Tibial artery (tissue), 4 donors: Measurements from ENCODE around the gene STH.

ENCODE experiments used
- DNase-seq, 2 donors: peaks; one replicate each; pipeline ENCODE4 v3.0.0-alpha.2; 2019
- H3K27ac ChIP-seq, 2 donors: fragments of 200-600 bp; sonication (generic) in 1 of 2; 1 replicate in 1 of 2; 2 replicates in 1 of 2; pipeline ENCODE4 v1.5.1; 2018 to 2019; ENCODE audit warnings: mild to moderate bottlenecking in 1 of 2
- H3K27me3 ChIP-seq, 2 donors: fragments of 200-600 bp; sonication (generic) in 1 of 2; one replicate each; pipeline versions ENCODE4 v1.5.1 to v1.6.0; 2016 to 2019
- H3K36me3 ChIP-seq, 3 donors: fragments of 200-600 bp; sonication (generic) in 2 of 3; one replicate each; pipeline ENCODE4 v1.5.1; 2016 to 2019; ENCODE audit warnings: mild to moderate bottlenecking in 2 of 3
- H3K4me1 ChIP-seq, 4 donors: fragments of 200-600 bp; sonication (generic) in 2 of 4; 1 replicate in 3 of 4; 2 replicates in 1 of 4; pipeline ENCODE4 v1.5.1; 2016 to 2019
- H3K4me3 ChIP-seq, 2 donors: fragments of 200-600 bp; sonication (generic) in 1 of 2; 1 replicate in 1 of 2; 2 replicates in 1 of 2; pipeline ENCODE4 v1.5.1; 2018 to 2019; ENCODE audit warnings: mild to moderate bottlenecking in 2 of 2
- H3K9me3 ChIP-seq, 3 donors: fragments of 200-600 bp; sonication (generic) in 1 of 3; one replicate each; pipeline ENCODE4 v1.5.1; 2016 to 2019
- intact Hi-C: fragments of 100-400 bp; cut with DNase I; formaldehyde crosslinking; loops from one replicate; pipeline ENCODE4 v1.15.0; 2023; ENCODE audit warnings: low total_unique reads
- TF ChIP-seq, protein P1 (sequence below), 2 experiments: fragments of 200-600 bp in 1 of 2; fragments of 450-650 bp in 1 of 2; IDR thresholded peaks; one replicate each; pipeline ENCODE4 v1.5.1; 2017 to 2019; ENCODE audit warnings: antibody characterized with exemption in 2 of 2, mild to moderate bottlenecking in 1 of 2, moderate library complexity in 1 of 2

Gene STH

DNA sequence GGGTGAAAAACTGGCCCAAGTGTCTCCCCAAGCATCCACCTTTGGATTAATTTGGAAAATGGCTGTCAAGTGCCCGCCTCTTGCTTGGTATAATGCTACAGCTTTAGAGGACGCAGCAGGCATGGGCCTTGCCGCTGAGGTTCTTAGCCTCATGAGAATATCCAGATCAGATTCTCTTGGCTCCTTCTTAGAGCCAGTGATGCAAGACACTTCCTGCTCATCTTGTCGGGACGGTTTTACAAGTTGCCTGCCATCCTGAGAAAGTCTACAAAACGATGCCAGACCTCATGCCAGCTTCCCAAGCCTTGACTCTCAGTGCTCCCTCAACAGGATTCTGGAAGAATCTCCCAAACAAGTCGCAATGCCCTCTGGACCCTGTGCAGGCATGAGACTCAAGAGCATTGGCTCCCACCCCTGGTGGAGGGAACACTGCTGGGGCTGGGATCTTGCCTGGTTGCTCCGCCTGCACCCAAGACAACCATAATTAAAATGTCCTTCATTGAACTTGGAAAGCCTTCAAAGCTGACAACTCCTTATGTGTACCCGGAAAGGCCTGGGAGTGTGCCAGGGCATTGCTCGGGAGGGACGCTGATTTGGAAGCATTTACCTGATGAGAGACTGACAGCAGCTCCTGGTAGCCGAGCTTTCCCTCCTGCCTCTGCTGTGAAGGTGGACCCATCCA is 25.8 kb upstream of the STH start:
- no peak for DNase-seq
- TF ChIP-seq, protein P1, sequence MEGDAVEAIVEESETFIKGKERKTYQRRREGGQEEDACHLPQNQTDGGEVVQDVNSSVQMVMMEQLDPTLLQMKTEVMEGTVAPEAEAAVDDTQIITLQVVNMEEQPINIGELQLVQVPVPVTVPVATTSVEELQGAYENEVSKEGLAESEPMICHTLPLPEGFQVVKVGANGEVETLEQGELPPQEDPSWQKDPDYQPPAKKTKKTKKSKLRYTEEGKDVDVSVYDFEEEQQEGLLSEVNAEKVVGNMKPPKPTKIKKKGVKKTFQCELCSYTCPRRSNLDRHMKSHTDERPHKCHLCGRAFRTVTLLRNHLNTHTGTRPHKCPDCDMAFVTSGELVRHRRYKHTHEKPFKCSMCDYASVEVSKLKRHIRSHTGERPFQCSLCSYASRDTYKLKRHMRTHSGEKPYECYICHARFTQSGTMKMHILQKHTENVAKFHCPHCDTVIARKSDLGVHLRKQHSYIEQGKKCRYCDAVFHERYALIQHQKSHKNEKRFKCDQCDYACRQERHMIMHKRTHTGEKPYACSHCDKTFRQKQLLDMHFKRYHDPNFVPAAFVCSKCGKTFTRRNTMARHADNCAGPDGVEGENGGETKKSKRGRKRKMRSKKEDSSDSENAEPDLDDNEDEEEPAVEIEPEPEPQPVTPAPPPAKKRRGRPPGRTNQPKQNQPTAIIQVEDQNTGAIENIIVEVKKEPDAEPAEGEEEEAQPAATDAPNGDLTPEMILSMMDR (IDR thresholded peaks at IDR 0.05): no peak
- Histone ChIP-seq H3K9me3 (no peaks in the 10 kb centered on the region), H3K4me1 (no peaks in the 10 kb centered on the region), H3K4me3 (no peak overlapping the region), H3K27ac (no peak overlapping the region), H3K36me3 (no peaks in the 10 kb centered on the region), H3K27me3 (peaks cover 0 to 7% of the 10 kb centered on the region in 2 donors)
- intact Hi-C loops: no loop called here

DNA sequence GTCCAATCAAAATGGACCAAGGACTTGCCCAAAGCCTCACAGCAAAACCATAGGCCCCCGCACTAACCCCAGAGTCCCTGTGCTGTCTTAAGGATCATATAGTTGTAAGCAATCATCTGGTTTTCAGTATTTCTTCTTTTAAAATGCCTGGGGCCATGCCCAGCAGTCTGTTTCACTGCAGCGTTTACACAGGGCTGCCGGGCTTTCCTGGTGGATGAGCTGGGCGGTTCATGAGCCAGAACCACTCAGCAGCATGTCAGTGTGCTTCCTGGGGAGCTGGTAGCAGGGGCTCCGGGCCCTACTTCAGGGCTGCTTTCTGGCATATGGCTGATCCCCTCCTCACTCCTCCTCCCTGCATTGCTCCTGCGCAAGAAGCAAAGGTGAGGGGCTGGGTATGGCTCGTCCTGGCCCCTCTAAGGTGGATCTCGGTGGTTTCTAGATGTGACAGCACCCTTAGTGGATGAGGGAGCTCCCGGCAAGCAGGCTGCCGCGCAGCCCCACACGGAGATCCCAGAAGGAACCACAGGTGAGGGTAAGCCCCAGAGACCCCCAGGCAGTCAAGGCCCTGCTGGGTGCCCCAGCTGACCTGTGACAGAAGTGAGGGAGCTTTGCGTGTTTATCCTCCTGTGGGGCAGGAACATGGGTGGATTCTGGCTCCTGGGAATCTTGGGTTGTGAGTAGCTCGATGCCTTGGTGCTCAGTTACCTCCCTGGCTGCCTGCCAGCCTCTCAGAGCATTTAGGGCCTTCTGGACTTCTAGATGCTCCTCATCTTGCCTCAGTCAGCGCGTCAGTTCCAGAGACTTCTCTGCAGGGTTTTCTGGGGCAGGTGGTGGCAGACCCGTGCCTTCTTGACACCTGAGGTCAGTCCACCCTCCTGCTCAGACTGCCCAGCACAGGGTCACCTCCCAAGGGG is 24.8 kb upstream of the STH start:
- no peak for DNase-seq
- no peak overlapping the region for H3K27ac ChIP-seq
- H3K36me3 ChIP-seq: no peaks in the 10 kb centered on the region
- H3K9me3 ChIP-seq: no peaks in the 10 kb centered on the region
- no peaks in the 10 kb centered on the region for H3K27me3 ChIP-seq
- no peak overlapping the region for H3K4me3 ChIP-seq
- intact Hi-C loops: no loop called here
- TF ChIP-seq, protein P1 (IDR thresholded peaks at IDR 0.05): no peak
- no peaks in the 10 kb centered on the region for H3K4me1 ChIP-seq

DNA sequence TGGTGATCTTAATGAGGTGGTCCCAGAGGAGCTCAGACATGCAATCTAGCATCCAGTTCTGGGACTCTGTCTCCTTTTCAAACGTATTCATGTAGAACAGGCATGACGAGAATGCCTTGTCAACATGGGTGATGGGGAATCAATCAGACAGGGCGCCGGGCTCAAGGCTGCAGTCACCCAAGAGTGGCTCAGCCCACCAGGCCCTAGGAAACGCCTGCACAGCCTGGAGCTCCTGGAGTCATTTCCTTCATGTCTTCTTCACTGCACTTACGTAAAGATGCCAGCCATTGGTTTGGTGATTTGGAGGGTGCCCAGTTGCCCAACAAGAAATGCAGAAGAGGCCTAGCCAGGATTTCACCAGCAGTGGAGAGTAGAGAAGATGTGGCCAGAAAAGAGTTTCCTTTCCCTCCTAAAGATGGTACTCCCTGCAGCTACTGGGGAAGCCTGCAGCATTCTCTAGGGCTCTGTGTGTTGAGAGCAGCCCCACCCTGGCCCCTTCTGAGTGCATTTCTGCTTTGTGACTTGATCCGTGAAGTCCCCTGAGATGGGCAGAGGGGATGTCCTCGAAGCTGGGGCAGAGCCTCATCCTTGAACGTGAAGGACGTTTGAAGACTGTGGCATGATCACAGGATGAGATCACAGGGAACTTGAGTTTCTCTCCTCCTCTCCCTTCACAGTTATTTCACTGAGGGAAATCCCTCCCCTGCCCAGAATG is 24.0 kb upstream of the STH start:
- Histone ChIP-seq H3K27ac (no peak overlapping the region), H3K27me3 (no peaks in the 10 kb centered on the region), H3K4me3 (no peak overlapping the region), H3K36me3 (no peaks in the 10 kb centered on the region), H3K9me3 (no peaks in the 10 kb centered on the region), H3K4me1 (no peaks in the 10 kb centered on the region)
- intact Hi-C loops: no loop called here
- DNase-seq: no peak
- TF ChIP-seq, protein P1 (IDR thresholded peaks at IDR 0.05): no peak

DNA sequence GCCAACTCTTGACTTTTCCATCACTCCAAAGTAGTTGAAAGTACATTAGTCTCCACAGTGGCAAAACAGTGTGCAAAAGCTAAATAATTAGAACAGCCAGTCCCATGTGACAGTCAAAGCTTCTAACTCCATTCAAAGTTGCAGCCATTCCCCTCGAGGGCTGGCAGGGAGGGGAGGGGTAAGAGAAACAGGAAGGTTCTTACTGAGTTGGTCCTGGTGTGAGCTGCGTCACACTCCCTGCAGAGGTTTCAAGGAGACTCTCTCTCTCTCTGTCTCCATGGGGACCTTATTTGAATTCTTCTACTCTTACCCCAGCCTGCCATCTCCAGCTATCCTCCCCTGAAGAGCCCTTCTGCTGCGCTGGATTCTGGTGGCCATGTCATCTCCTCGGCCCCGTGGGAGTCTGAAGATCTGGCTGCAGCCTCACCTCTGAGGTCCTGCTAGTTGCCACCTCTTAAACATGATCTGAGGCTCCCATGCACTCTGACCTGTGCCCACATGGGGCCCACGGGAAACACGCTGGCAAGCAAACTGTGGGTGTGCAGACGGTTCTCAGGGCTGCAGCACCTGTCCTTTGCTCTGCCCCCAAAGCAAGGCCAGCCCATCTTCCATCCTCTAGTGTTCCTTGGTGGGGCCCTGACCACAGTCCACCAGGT is 23.3 kb upstream of the STH start:
- DNase-seq: no peak
- H3K27me3 ChIP-seq: no peaks in the 10 kb centered on the region
- no peaks in the 10 kb centered on the region for H3K9me3 ChIP-seq
- H3K36me3 ChIP-seq: no peaks in the 10 kb centered on the region
- H3K4me1 ChIP-seq: no peaks in the 10 kb centered on the region
- H3K27ac ChIP-seq: no peak overlapping the region
- TF ChIP-seq, protein P1 (IDR thresholded peaks at IDR 0.05): no peak
- no peak overlapping the region for H3K4me3 ChIP-seq
- intact Hi-C loops: no loop called here

DNA sequence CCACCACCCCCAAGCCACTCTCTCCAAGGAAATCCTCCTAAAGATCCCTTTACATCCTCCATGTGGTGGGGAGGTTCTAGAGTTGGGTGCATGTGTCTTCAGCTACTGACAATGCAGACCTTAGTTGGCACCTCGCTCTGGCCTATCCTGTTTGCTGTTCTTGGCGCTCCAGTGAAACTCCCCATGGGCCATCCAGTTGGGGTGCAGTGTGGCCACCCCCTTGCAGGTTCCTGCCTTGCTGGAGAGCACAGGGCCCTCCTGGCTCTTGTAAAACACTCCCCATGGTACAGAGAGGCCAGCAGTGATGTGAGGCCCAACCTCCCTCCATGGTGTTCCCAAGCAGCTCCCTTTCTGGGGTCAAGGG is 22.7 kb upstream of the STH start:
- Histone ChIP-seq H3K36me3 (no peaks in the 10 kb centered on the region), H3K9me3 (no peaks in the 10 kb centered on the region), H3K4me3 (no peak overlapping the region), H3K27me3 (no peaks in the 10 kb centered on the region), H3K4me1 (no peaks in the 10 kb centered on the region), H3K27ac (no peak overlapping the region)
- TF ChIP-seq, protein P1 (IDR thresholded peaks at IDR 0.05): no peak
- no peak for DNase-seq
- intact Hi-C loops: no loop called here
